ENCODE data around the gene ESM1. TPM values are rescaled to one million over a fixed set of nuclear protein-coding genes. Genes with fewer than 3 reads are reported as not detected.

ESM1 gene
- polyA plus RNA-seq, 6 donors from 2014 or later, result not detected

- ATAC-seq (ENCODE audit: low read depth in 2 of 2) (no peak), DNase-seq (no peak)
- Mint-ChIP-seq H3K27me3 (no peaks in the 10 kb centered on the region), H3K27ac (no peak overlapping the region), H3K36me3 (no peaks in the 10 kb centered on the region), H3K9me3 (peaks cover 0 to 7% (median 2%) of the 10 kb centered on the region in 7 donors), H3K4me3 (no peak overlapping the region), H3K4me1 (no peaks in the 10 kb centered on the region)
Observed at GRCh38 chr5:54997081-54997480, 11.7 kb upstream of the ESM1 start.

GRCh38 chr5:54996466-54996865 lies 11.1 kb upstream of the ESM1 start:
- Mint-ChIP-seq H3K4me3 (no peak overlapping the region), H3K27me3 (no peaks in the 10 kb centered on the region), H3K27ac (no peak overlapping the region), H3K9me3 (peaks cover 0 to 2% (median 0%) of the 10 kb centered on the region in 7 donors), H3K36me3 (no peaks in the 10 kb centered on the region), H3K4me1 (no peaks in the 10 kb centered on the region)
- DNase-seq (no peak), ATAC-seq (ENCODE audit: low read depth in 2 of 2) (no peak)

- no peak for ATAC-seq (ENCODE audit: low read depth in 2 of 2)
- no peaks in the 10 kb centered on the region for H3K4me1 Mint-ChIP-seq
- no peaks in the 10 kb centered on the region for H3K36me3 Mint-ChIP-seq
- H3K27me3 Mint-ChIP-seq, result no peaks in the 10 kb centered on the region
- DNase-seq, result no peak
- H3K4me3 Mint-ChIP-seq, result no peak overlapping the region
- H3K9me3 Mint-ChIP-seq, result peaks cover 0 to 2% (median 0%) of the 10 kb centered on the region in 7 donors
- no peak overlapping the region for H3K27ac Mint-ChIP-seq
Observed at GRCh38 chr5:54995168-54995567, 9.8 kb upstream of the ESM1 start.

GRCh38 chr5:54994628-54995027 lies 9.2 kb upstream of the ESM1 start:
- Mint-ChIP-seq H3K9me3 (peaks cover 0 to 2% (median 0%) of the 10 kb centered on the region in 7 donors), H3K36me3 (no peaks in the 10 kb centered on the region), H3K4me3 (no peak overlapping the region), H3K27me3 (no peaks in the 10 kb centered on the region), H3K27ac (no peak overlapping the region), H3K4me1 (no peaks in the 10 kb centered on the region)
- DNase-seq, result no peak
- ATAC-seq (ENCODE audit: low read depth in 2 of 2), result no peak

GRCh38 chr5:54993318-54993717 lies 7.9 kb upstream of the ESM1 start:
- H3K4me3 Mint-ChIP-seq, result no peak overlapping the region
- DNase-seq (no peak), ATAC-seq (ENCODE audit: low read depth in 2 of 2) (no peak)

GRCh38 chr5:54991416-54991815 lies 6.0 kb upstream of the ESM1 start:
- H3K36me3 Mint-ChIP-seq, result no peaks in the 10 kb centered on the region
- ATAC-seq (ENCODE audit: low read depth in 2 of 2), result no peak
- H3K4me3 Mint-ChIP-seq, result no peak overlapping the region
- peaks cover 0 to 5% (median 2%) of the 10 kb centered on the region in 3 donors for H3K27me3 Mint-ChIP-seq
- no peak overlapping the region for H3K27ac Mint-ChIP-seq
- no peaks in the 10 kb centered on the region for H3K4me1 Mint-ChIP-seq
- H3K9me3 Mint-ChIP-seq, result no peaks in the 10 kb centered on the region
- no peak for DNase-seq

More at GRCh38 chr5:54993318-54993717, 7.9 kb upstream of the ESM1 start:
- Mint-ChIP-seq H3K9me3 (no peaks in the 10 kb centered on the region), H3K36me3 (no peaks in the 10 kb centered on the region), H3K4me1 (no peaks in the 10 kb centered on the region), H3K27me3 (no peaks in the 10 kb centered on the region), H3K27ac (no peak overlapping the region)

- DNase-seq (no peak), ATAC-seq (ENCODE audit: low read depth in 2 of 2) (no peak)
- Mint-ChIP-seq H3K9me3 (no peaks in the 10 kb centered on the region), H3K27ac (no peak overlapping the region), H3K27me3 (peaks cover 0 to 10% (median 7%) of the 10 kb centered on the region in 3 donors), H3K36me3 (no peaks in the 10 kb centered on the region), H3K4me1 (no peaks in the 10 kb centered on the region), H3K4me3 (no peak overlapping the region)
Observed at GRCh38 chr5:54990841-54991258, 5.5 kb upstream of the ESM1 start.

GRCh38 chr5:54988817-54989216 lies 3.4 kb upstream of the ESM1 start:
- ATAC-seq (ENCODE audit: low read depth in 2 of 2) (no peak), DNase-seq (no peak)
- H3K4me3 Mint-ChIP-seq, result no peak overlapping the region
- H3K27ac Mint-ChIP-seq, result no peak overlapping the region
- H3K9me3 Mint-ChIP-seq, result no peaks in the 10 kb centered on the region
- H3K27me3 Mint-ChIP-seq, result peaks cover 8 to 25% (median 12%) of the 10 kb centered on the region in 3 donors
- H3K4me1 Mint-ChIP-seq, result peaks cover 0 to 4% (median 0%) of the 10 kb centered on the region in 3 donors
- H3K36me3 Mint-ChIP-seq, result no peaks in the 10 kb centered on the region

- H3K27ac Mint-ChIP-seq, result no peak overlapping the region
- ATAC-seq (ENCODE audit: low read depth in 2 of 2), result no peak
- H3K4me3 Mint-ChIP-seq, result no peak overlapping the region
- peaks cover 0 to 4% (median 0%) of the 10 kb centered on the region in 3 donors for H3K4me1 Mint-ChIP-seq
- no peaks in the 10 kb centered on the region for H3K36me3 Mint-ChIP-seq
- peaks cover 8 to 25% (median 12%) of the 10 kb centered on the region in 3 donors for H3K27me3 Mint-ChIP-seq
- H3K9me3 Mint-ChIP-seq, result no peaks in the 10 kb centered on the region
- no peak for DNase-seq
Observed at GRCh38 chr5:54988218-54988617, 2.8 kb upstream of the ESM1 start.

- H3K27ac Mint-ChIP-seq, result no peak overlapping the region
- DNase-seq (no peak), ATAC-seq (ENCODE audit: low read depth in 2 of 2) (no peak)
- H3K27me3 Mint-ChIP-seq, result peaks cover 12 to 31% (median 14%) of the 10 kb centered on the region in 3 donors
- H3K36me3 Mint-ChIP-seq, result no peaks in the 10 kb centered on the region
- H3K4me1 Mint-ChIP-seq, result peaks cover 0 to 4% (median 0%) of the 10 kb centered on the region in 3 donors
- H3K9me3 Mint-ChIP-seq, result no peaks in the 10 kb centered on the region
- no peak overlapping the region for H3K4me3 Mint-ChIP-seq
Observed at GRCh38 chr5:54986269-54986654, 869 bp upstream of the ESM1 start.

GRCh38 chr5:54981928-54982327 lies 3.5 kb downstream of the ESM1 start:
- Mint-ChIP-seq H3K27me3 (peaks cover 12 to 31% (median 14%) of the 10 kb centered on the region in 3 donors), H3K4me3 (no peak overlapping the region), H3K4me1 (peaks cover 0 to 4% (median 0%) of the 10 kb centered on the region in 3 donors), H3K27ac (no peak overlapping the region), H3K9me3 (no peaks in the 10 kb centered on the region), H3K36me3 (no peaks in the 10 kb centered on the region)
- no peak for ATAC-seq (ENCODE audit: low read depth in 2 of 2)
- DNase-seq, result no peak

GRCh38 chr5:54975701-54976100 lies 9.7 kb downstream of the ESM1 start:
- no peak for ATAC-seq (ENCODE audit: low read depth in 2 of 2)
- Mint-ChIP-seq H3K27me3 (peaks cover 0 to 5% (median 0%) of the 10 kb centered on the region in 3 donors), H3K4me3 (no peak overlapping the region), H3K9me3 (peaks cover 0 to 2% (median 0%) of the 10 kb centered on the region in 7 donors), H3K4me1 (no peaks in the 10 kb centered on the region), H3K36me3 (no peaks in the 10 kb centered on the region), H3K27ac (no peak overlapping the region)
- no peak for DNase-seq

GRCh38 chr5:54969856-54970828 lies 15.3 kb downstream of the ESM1 start:
- Mint-ChIP-seq H3K4me1 (no peaks in the 10 kb centered on the region), H3K4me3 (no peak overlapping the region)
- DNase-seq, result no peak

GRCh38 chr5:54969242-54969641 lies 16.2 kb downstream of the ESM1 start:
- no peak overlapping the region for H3K4me3 Mint-ChIP-seq
- no peak for DNase-seq
- H3K4me1 Mint-ChIP-seq, result no peaks in the 10 kb centered on the region
- peaks cover 0 to under 1% of the 10 kb centered on the region in 2 donors for H3K36me3 Mint-ChIP-seq
- no peak overlapping the region for H3K27ac Mint-ChIP-seq
- no peak for ATAC-seq (ENCODE audit: low read depth in 2 of 2)
- H3K9me3 Mint-ChIP-seq, result peaks cover 0 to 6% (median 0%) of the 10 kb centered on the region in 7 donors
- no peaks in the 10 kb centered on the region for H3K27me3 Mint-ChIP-seq

More at GRCh38 chr5:54969856-54970828, 15.3 kb downstream of the ESM1 start:
- Mint-ChIP-seq H3K27me3 (no peaks in the 10 kb centered on the region), H3K36me3 (no peaks in the 10 kb centered on the region), H3K9me3 (peaks cover 0 to 2% (median 0%) of the 10 kb centered on the region in 7 donors), H3K27ac (no peak overlapping the region)
- ATAC-seq (ENCODE audit: low read depth in 2 of 2), result no peak
